WERI-Rb-1 (cell line): Measurements from ENCODE around the gene TIMP2.

Experiments
- DNase-seq: peaks from one replicate; pipeline ENCODE4 v3.0.0-alpha.2; 2020
- H3K27ac ChIP-seq: fragments of 250-450 bp; sonication (Bioruptor Pico); 2 replicates; pipeline ENCODE4 v1.5.1; 2020; ENCODE audit warnings: mild to moderate bottlenecking, moderate library complexity
- H3K27me3 ChIP-seq: fragments of 250-450 bp; sonication (Bioruptor Pico); 2 replicates; pipeline ENCODE4 v1.5.1; 2021; ENCODE audit warnings: mild to moderate bottlenecking, low read depth, moderate library complexity; ENCODE audit not compliant: insufficient read depth, severe bottlenecking
- H3K36me3 ChIP-seq: fragments of 250-450 bp; sonication (Bioruptor Pico); 2 replicates; pipeline ENCODE4 v1.5.1; 2020; ENCODE audit warnings: mild to moderate bottlenecking, moderate library complexity
- H3K4me3 ChIP-seq: 2 replicates; pipeline ENCODE4 v1.5.1; 2011; ENCODE audit warnings: low read depth, mild to moderate bottlenecking, control low read depth, low read length
- H3K9me3 ChIP-seq: fragments of 250-450 bp; sonication (Bioruptor Pico); 2 replicates; pipeline ENCODE4 v1.5.1; 2021; ENCODE audit warnings: mild to moderate bottlenecking, moderate library complexity; ENCODE audit not compliant: severe bottlenecking
- CTCF ChIP-seq: IDR thresholded peaks from 2 replicates; pipeline ENCODE4 v1.5.1; 2011; ENCODE audit warnings: low read depth, mild to moderate bottlenecking, control low read depth, inconsistent platforms, low read length

Gene TIMP2

DNA sequence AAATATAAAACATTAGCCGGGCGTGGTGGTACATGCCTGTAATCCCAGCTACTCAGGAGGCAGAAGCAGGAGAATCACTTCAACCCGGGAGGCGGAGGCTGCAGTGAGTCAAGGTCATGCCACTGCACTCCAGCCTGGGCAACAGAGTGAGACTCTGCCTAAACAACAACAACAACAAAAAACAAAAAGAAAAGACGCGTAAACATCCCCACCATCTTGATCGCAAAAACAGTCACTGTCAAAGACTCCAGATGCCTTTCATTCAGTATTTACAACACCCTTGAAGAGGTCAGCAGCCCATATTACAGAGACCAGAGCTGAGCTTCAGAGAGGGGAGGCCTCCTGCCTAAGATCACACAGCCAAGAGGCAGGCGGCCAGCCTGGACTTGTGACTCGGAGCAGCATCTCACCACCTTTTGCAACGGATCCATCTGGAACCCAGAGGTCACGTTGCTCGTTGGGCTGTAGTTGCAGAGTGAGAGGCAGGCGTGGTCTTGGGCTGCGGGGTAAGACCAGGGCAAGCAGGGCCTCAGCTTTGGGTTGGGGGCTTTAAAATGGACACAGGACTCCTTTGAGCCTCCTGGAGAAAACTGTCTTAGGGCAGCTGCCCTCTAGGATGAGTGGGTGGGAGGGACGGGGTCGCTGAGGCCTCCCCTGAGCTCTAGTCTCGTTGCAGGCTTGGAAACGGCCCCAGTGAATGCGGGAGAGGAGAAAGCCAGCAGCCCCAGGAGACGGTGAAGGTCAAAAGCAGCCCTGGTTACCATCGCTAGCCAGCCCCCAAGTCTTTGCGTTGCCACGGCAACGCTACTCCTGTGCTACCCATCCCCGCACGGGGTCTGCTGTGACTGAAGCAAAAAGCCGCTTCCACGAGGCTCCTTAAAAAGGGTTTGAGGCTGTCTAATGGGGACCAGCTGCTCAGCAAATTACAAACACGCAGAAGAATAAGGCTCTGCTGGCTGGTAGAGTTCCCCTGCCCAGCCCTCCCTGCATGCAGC is 28.5 kb upstream of the TIMP2 start:
- no peak for TF ChIP-seq CTCF
- DNase-seq: no peak
- H3K36me3 ChIP-seq: no peaks in the 10 kb centered on the region; the same call in 1 of the 2 replicates
- H3K4me3 ChIP-seq: no peak overlapping the region
- H3K9me3 ChIP-seq: peaks cover 28% of the 10 kb centered on the region
- H3K27ac ChIP-seq: no peak overlapping the region
- H3K27me3 ChIP-seq: no peaks in the 10 kb centered on the region

GRCh38 chr17:78952706-78953105 is 27.5 kb upstream of the TIMP2 start:
- no peaks in the 10 kb centered on the region; the same call in 1 of the 2 replicates for H3K36me3 ChIP-seq
- DNase-seq: no peak
- H3K27ac ChIP-seq: no peak overlapping the region
- H3K27me3 ChIP-seq: no peaks in the 10 kb centered on the region
- H3K9me3 ChIP-seq: peaks cover 28% of the 10 kb centered on the region
- no peak for TF ChIP-seq CTCF
- no peak overlapping the region for H3K4me3 ChIP-seq

GRCh38 chr17:78951967-78952551 is 26.9 kb upstream of the TIMP2 start:
- DNase-seq: no peak
- H3K4me3 ChIP-seq: no peak overlapping the region
- TF ChIP-seq CTCF: no peak
- H3K27me3 ChIP-seq: no peaks in the 10 kb centered on the region
- H3K27ac ChIP-seq: no peak overlapping the region
- H3K36me3 ChIP-seq: no peaks in the 10 kb centered on the region; the same call in 1 of the 2 replicates
- peaks cover 28% of the 10 kb centered on the region for H3K9me3 ChIP-seq

DNA sequence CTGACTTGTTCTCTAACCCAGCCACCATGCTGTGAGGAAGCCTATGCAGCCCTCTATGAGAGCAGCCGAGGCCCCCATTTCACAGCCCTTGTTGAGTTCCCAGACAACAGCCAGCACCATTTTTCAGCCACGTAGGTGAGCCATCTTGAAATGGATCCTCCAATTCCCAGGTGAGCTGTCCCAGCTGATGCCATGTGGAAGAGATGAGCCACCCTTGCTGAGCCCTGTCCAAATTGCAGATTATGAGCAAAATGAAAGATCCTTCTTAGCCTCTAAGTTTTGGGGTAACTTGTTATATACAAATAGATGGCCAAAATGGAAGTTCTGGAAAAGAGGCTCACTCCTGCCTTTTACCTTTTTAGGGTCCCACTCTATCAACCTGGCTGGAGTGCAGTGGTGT is 25.7 kb upstream of the TIMP2 start:
- H3K4me3 ChIP-seq: no peak overlapping the region
- no peaks in the 10 kb centered on the region for H3K27me3 ChIP-seq
- H3K27ac ChIP-seq: no peak overlapping the region
- H3K9me3 ChIP-seq: peaks cover 28% of the 10 kb centered on the region
- DNase-seq: no peak
- no peak for TF ChIP-seq CTCF
- H3K36me3 ChIP-seq: no peaks in the 10 kb centered on the region; the same call in 1 of the 2 replicates

- no peaks in the 10 kb centered on the region; the same call in 1 of the 2 replicates for H3K36me3 ChIP-seq
- DNase-seq: no peak
- no peak overlapping the region for H3K27ac ChIP-seq
- H3K4me3 ChIP-seq: no peak overlapping the region
- TF ChIP-seq CTCF: no peak
- H3K27me3 ChIP-seq: no peaks in the 10 kb centered on the region
- peaks cover 28% of the 10 kb centered on the region for H3K9me3 ChIP-seq
These were observed 22.3 kb upstream of the TIMP2 start for GRCh38 chr17:78947235-78948149.
